Caco-2 (cell line): ENCODE results near the gene SLC18A3. TPM values are rescaled to one million over a fixed set of nuclear protein-coding genes. Genes with fewer than 3 reads are reported as not detected.

Experiments used
- BruUV-seq: library from RNA; stranded (reverse); fragments of 400-500 nt; replicated peaks from 2 replicates; lab custom pipeline; 2021; lab: Mats Ljungman, UMichigan
- CTCF ChIA-PET: fragments of 300-600 bp; sonication (Branson Sonifier 250); formaldehyde crosslinking; loops from one replicate; lab custom pipeline; 2022; ENCODE audit warnings: antibody characterized with exemption; lab: Charles Lee
- POLR2A ChIA-PET: fragments of 300-600 bp; sonication (Branson Sonifier 250); formaldehyde crosslinking; loops from one replicate; lab custom pipeline; 2022; ENCODE audit warnings: antibody characterized with exemption; lab: Charles Lee
- DNase-seq, 2 experiments: peaks; one replicate each; pipeline versions ENCODE4 v3.0.0 to v3.0.0-alpha.2; 2020 to 2022
- H3K27me3 ChIP-seq: replicated peaks from 2 replicates; pipeline ENCODE4 v1.6.0; 2011; ENCODE audit warnings: low read length; ENCODE audit not compliant: control insufficient read depth, insufficient read depth
- H3K36me3 ChIP-seq: 2 replicates; pipeline ENCODE4 v1.5.1; 2011; ENCODE audit warnings: low read length; ENCODE audit not compliant: control insufficient read depth, insufficient read depth
- H3K4me1 ChIP-seq: fragments of 250-450 bp; sonication (Bioruptor Pico); 2 replicates; pipeline ENCODE4 v1.5.1; 2020; ENCODE audit warnings: mild to moderate bottlenecking
- H3K4me3 ChIP-seq: 2 replicates; pipeline ENCODE4 v1.5.1; 2011; ENCODE audit warnings: low read depth, mild to moderate bottlenecking, control low read depth, low read length
- H3K9me3 ChIP-seq: fragments of 250-450 bp; sonication (Bioruptor Pico); 2 replicates; pipeline ENCODE4 v1.5.1; 2020; ENCODE audit warnings: mild to moderate bottlenecking, moderate library complexity
- H3K27ac Mint-ChIP-seq: one replicate; pipeline ENCODE4 v1.8.0; 2022; ENCODE audit warnings: mixed read lengths; ENCODE audit not compliant: unreplicated experiment
- H3K27me3 Mint-ChIP-seq: one replicate; pipeline ENCODE4 v1.8.0; 2022; ENCODE audit warnings: mixed read lengths; ENCODE audit not compliant: insufficient read depth, unreplicated experiment
- H3K36me3 Mint-ChIP-seq: one replicate; pipeline ENCODE4 v1.8.0; 2022; ENCODE audit warnings: mild to moderate bottlenecking, mixed read lengths; ENCODE audit not compliant: insufficient read depth, unreplicated experiment
- H3K4me1 Mint-ChIP-seq: one replicate; pipeline ENCODE4 v1.8.0; 2022; ENCODE audit warnings: low read depth, mixed read lengths; ENCODE audit not compliant: unreplicated experiment
- H3K4me3 Mint-ChIP-seq: one replicate; pipeline ENCODE4 v1.8.0; 2022; ENCODE audit warnings: mild to moderate bottlenecking, moderate library complexity, mixed read lengths; ENCODE audit not compliant: unreplicated experiment
- H3K9me3 Mint-ChIP-seq: one replicate; pipeline ENCODE4 v1.8.0; 2022; ENCODE audit warnings: mixed read lengths; ENCODE audit not compliant: unreplicated experiment
- CTCF ChIP-seq, 2 experiments: fragments of 200-600 bp in 1 of 2; IDR thresholded peaks; 1 replicate in 1 of 2; 2 replicates in 1 of 2; pipeline versions ENCODE4 v1.5.1 to v1.8.0; 2011 to 2022; ENCODE audit warnings: antibody characterized with exemption in 1 of 2, control low read depth in 1 of 2, inconsistent platforms in 1 of 2, low read depth in 1 of 2, low read length in 1 of 2, mild to moderate bottlenecking in 1 of 2, moderate library complexity in 1 of 2; ENCODE audit not compliant: insufficient read depth in 1 of 2, severe bottlenecking in 1 of 2, unreplicated experiment in 1 of 2
- intact Hi-C: fragments of 100-400 bp; cut with micrococcal nuclease; formaldehyde crosslinking; loops from one replicate; pipeline ENCODE4 v1.10.0; 2022; ENCODE audit not compliant: unreplicated experiment
- total RNA-seq: library from RNA; stranded (reverse); gene quantifications from 2 replicates; pipeline ENCODE4 v1.2.3, GENCODE V29; 2022

Gene SLC18A3
- total RNA-seq, 1 experiment from 2014 or later = not detected

- H3K27me3 ChIP-seq = peaks cover 1% of the 10 kb centered on the region
- intact Hi-C loops = no loop called here
- no peaks in the 10 kb centered on the region for H3K36me3 Mint-ChIP-seq
- no peak overlapping the region for H3K4me3 ChIP-seq
- CTCF ChIA-PET = interaction anchor here (0.8 kb wide), 1 partner anchor 16 kb away, joined by 3 read pairs; no protein-coding TSS in a partner anchor
- peaks cover 17% of the 10 kb centered on the region for H3K27me3 Mint-ChIP-seq
- H3K4me1 ChIP-seq = no peaks in the 10 kb centered on the region
- no peaks in the 10 kb centered on the region for H3K36me3 ChIP-seq
- BruUV-seq = no TSS peak
- TF ChIP-seq CTCF (IDR thresholded peaks at IDR 0.05; ENCODE audit: insufficient read depth in 1 of 2, low read depth in 1 of 2, low read length in 1 of 2, severe bottlenecking in 1 of 2, unreplicated experiment in 1 of 2) = no peak
- H3K4me1 Mint-ChIP-seq = no peaks in the 10 kb centered on the region
- POLR2A ChIA-PET = no interaction called here
- H3K4me3 Mint-ChIP-seq = no peak overlapping the region
- no peaks in the 10 kb centered on the region for H3K9me3 ChIP-seq
- H3K9me3 Mint-ChIP-seq = no peaks in the 10 kb centered on the region
- peak in 1 of 2 experiments; percentile 21 for DNase-seq
- H3K27ac Mint-ChIP-seq = no peak overlapping the region
These were observed 23.4 kb downstream of the SLC18A3 start for GRCh38 chr10:49633327-49634068.

GRCh38 chr10:49634069-49634660 is 24.1 kb downstream of the SLC18A3 start:
- intact Hi-C loops = no loop called here
- no peaks in the 10 kb centered on the region for H3K36me3 Mint-ChIP-seq
- Histone ChIP-seq H3K4me1 (no peaks in the 10 kb centered on the region), H3K9me3 (no peaks in the 10 kb centered on the region), H3K4me3 (no peak overlapping the region), H3K27me3 (peaks cover 1% of the 10 kb centered on the region), H3K36me3 (no peaks in the 10 kb centered on the region)
- POLR2A ChIA-PET = no interaction called here
- no peak overlapping the region for H3K4me3 Mint-ChIP-seq
- peak in 1 of 2 experiments; percentile 29 for DNase-seq
- no peaks in the 10 kb centered on the region for H3K4me1 Mint-ChIP-seq
- H3K27me3 Mint-ChIP-seq = peaks cover 17% of the 10 kb centered on the region
- CTCF ChIA-PET = interaction anchor here (0.8 kb wide), 1 partner anchor 15 kb away, joined by 3 read pairs; no protein-coding TSS in a partner anchor
- no peak overlapping the region for H3K27ac Mint-ChIP-seq
- TF ChIP-seq CTCF (IDR thresholded peaks at IDR 0.05; ENCODE audit: insufficient read depth in 1 of 2, low read depth in 1 of 2, low read length in 1 of 2, severe bottlenecking in 1 of 2, unreplicated experiment in 1 of 2) = no peak
- no peaks in the 10 kb centered on the region for H3K9me3 Mint-ChIP-seq
- BruUV-seq = no TSS peak

GRCh38 chr10:49642311-49642710 is 32.2 kb downstream of the SLC18A3 start:
- BruUV-seq = no TSS peak
- peaks cover 26% of the 10 kb centered on the region for H3K27me3 Mint-ChIP-seq
- POLR2A ChIA-PET = no interaction called here

More at GRCh38 chr10:49642311-49642710, 32.2 kb downstream of the SLC18A3 start:
- no peak for TF ChIP-seq CTCF (IDR thresholded peaks at IDR 0.05; ENCODE audit: insufficient read depth in 1 of 2, low read depth in 1 of 2, low read length in 1 of 2, severe bottlenecking in 1 of 2, unreplicated experiment in 1 of 2)
- CTCF ChIA-PET = interaction anchor here (0.6 kb wide), 1 partner anchor 154 kb away, joined by 4 read pairs; no protein-coding TSS in a partner anchor
- intact Hi-C loops = no loop called here
- no peaks in the 10 kb centered on the region for H3K4me1 Mint-ChIP-seq
- Histone ChIP-seq H3K4me3 (no peak overlapping the region), H3K4me1 (no peaks in the 10 kb centered on the region), H3K9me3 (no peaks in the 10 kb centered on the region), H3K36me3 (no peaks in the 10 kb centered on the region), H3K27me3 (peaks cover under 1% of the 10 kb centered on the region)
- H3K9me3 Mint-ChIP-seq = no peaks in the 10 kb centered on the region
- DNase-seq = peak in 1 of 2 experiments; percentile 22
- no peak overlapping the region for H3K27ac Mint-ChIP-seq
- H3K36me3 Mint-ChIP-seq = no peaks in the 10 kb centered on the region
- H3K4me3 Mint-ChIP-seq = no peak overlapping the region
